Left colon (tissue), 2 donors: Measurements from ENCODE around the gene PLEKHF1. TPM values are rescaled to one million over a fixed set of nuclear protein-coding genes. Genes with fewer than 3 reads are reported as not detected.
"Not testable (repeated sequence)": the region's sequence is repeated elsewhere in the genome, so short reads cannot be mapped to it uniquely, and the experiment has no call there.

Experiments used
- ATAC-seq: fragments of 200-7000 bp; cut with Tn5 transposase; one replicate; pipeline ENCODE4 v1.9.1; 2020; ENCODE audit warnings: mild to moderate bottlenecking, moderate library complexity
- DNase-seq, 2 donors: peaks; one replicate each; pipeline ENCODE4 v3.0.0-alpha.2; 2020
- intact Hi-C, 2 donors: fragments of 100-400 bp; cut with DNase I in 1 of 2; cut with micrococcal nuclease in 1 of 2; formaldehyde crosslinking; loops; one replicate each; pipeline versions ENCODE4 v1.11.2 to v1.14.0; 2022; cut with DNase I, micrococcal nuclease
- total RNA-seq, 2 donors: library from RNA; stranded (reverse); fragmentation: NEBNext Ultra II Directional; extraction: Animal tissue kit (Norgen Biotek cat#: 25700); gene quantifications; one replicate each; pipeline ENCODE4 v1.2.1, GENCODE V29; 2021
- donor health status: DM: no; HTN: no; CAD: no.
- donor health status: DM: yes; HTN: yes; CAD: no.

The PLEKHF1 gene
- total RNA-seq, 2 donors from 2014 or later: 2.8 to 3.7 TPM

- DNase-seq (no peak), ATAC-seq (no peak)
- intact Hi-C loops: no loop called here
Observed at GRCh38 chr19:29687897-29688728, 22.9 kb downstream of the PLEKHF1 start.

GRCh38 chr19:29690842-29691241 lies 25.6 kb downstream of the PLEKHF1 start:
- ATAC-seq (peak; percentile 36), DNase-seq (no peak)
- intact Hi-C loops: no loop called here

- ATAC-seq (no peak), DNase-seq (no peak)
- intact Hi-C loops: no loop called here
Observed at GRCh38 chr19:29694161-29694560, 28.9 kb downstream of the PLEKHF1 start.

GRCh38 chr19:29694669-29695627 lies 29.7 kb downstream of the PLEKHF1 start:
- peak; percentile 98 for ATAC-seq
- intact Hi-C loops: no loop called here
- peak; percentile 64 to 87 for DNase-seq

GRCh38 chr19:29695765-29696564 lies 30.7 kb downstream of the PLEKHF1 start:
- DNase-seq (no peak), ATAC-seq (no peak)
- intact Hi-C loops: no loop called here

GRCh38 chr19:29696565-29696846 lies 31.2 kb downstream of the PLEKHF1 start:
- ATAC-seq (no peak), DNase-seq (no peak)
- intact Hi-C loops: no loop called here

- ATAC-seq (no peak), DNase-seq (no peak)
- intact Hi-C loops: no loop called here
Observed at GRCh38 chr19:29697523-29698261, 32.4 kb downstream of the PLEKHF1 start.

GRCh38 chr19:29699861-29700260 lies 34.6 kb downstream of the PLEKHF1 start:
- intact Hi-C loops: no loop called here
- DNase-seq (no peak), ATAC-seq (no peak)

GRCh38 chr19:29700498-29700897 lies 35.2 kb downstream of the PLEKHF1 start:
- intact Hi-C loops: no loop called here
- ATAC-seq (no peak), DNase-seq (no peak)

- intact Hi-C loops: no loop called here
- DNase-seq (no peak), ATAC-seq (no peak)
Observed at GRCh38 chr19:29702161-29702962, 37.1 kb downstream of the PLEKHF1 start.

- DNase-seq: no peak
- ATAC-seq: peak; percentile 31
- intact Hi-C loops: no loop called here
Observed at GRCh38 chr19:29702963-29703320, 37.7 kb downstream of the PLEKHF1 start.

- no peak for DNase-seq
- ATAC-seq: no peak
- intact Hi-C loops: no loop called here
Observed at GRCh38 chr19:29704562-29705558, 39.6 kb downstream of the PLEKHF1 start.

GRCh38 chr19:29705706-29706105 lies 40.4 kb downstream of the PLEKHF1 start:
- intact Hi-C loops: no loop called here
- DNase-seq (no peak), ATAC-seq (no peak)

- intact Hi-C loops: no loop called here
- DNase-seq (no peak), ATAC-seq (no peak)
Observed at GRCh38 chr19:29706635-29707034, 41.4 kb downstream of the PLEKHF1 start.

- intact Hi-C loops: no loop called here
- peak; percentile 86 for ATAC-seq
- DNase-seq: peak; percentile 35 to 50
Observed at GRCh38 chr19:29708554-29709439, 43.5 kb downstream of the PLEKHF1 start.

GRCh38 chr19:29709440-29709798 lies 44.2 kb downstream of the PLEKHF1 start:
- intact Hi-C loops, DNase-seq: not testable (repeated sequence)
- ATAC-seq: peak; percentile 8
